GM13976 (cell line): ENCODE measurements around the gene CPPED1.

ENCODE experiments used
- DNase-seq: peaks from one replicate; pipeline ENCODE4 v3.0.0; 2012; ENCODE audit warnings: low spot score
- in situ Hi-C: fragments of 300-500 bp; cut with MboI; formaldehyde crosslinking; loops from one replicate; pipeline ENCODE4 v1.12.0; 2022; ENCODE audit warnings: low sequenced_read_pairs, mixed read lengths, inconsistent platforms; ENCODE audit not compliant: unreplicated experiment
- TF ChIP-seq, protein P1 (sequence below): IDR thresholded peaks from 2 replicates; pipeline ENCODE4 v1.5.1; 2012; ENCODE audit warnings: borderline replicate concordance, mild to moderate bottlenecking; ENCODE audit not compliant: insufficient read depth; ENCODE audit errors: extremely low read depth, missing control alignments, control extremely low read depth

CPPED1 gene

DNA sequence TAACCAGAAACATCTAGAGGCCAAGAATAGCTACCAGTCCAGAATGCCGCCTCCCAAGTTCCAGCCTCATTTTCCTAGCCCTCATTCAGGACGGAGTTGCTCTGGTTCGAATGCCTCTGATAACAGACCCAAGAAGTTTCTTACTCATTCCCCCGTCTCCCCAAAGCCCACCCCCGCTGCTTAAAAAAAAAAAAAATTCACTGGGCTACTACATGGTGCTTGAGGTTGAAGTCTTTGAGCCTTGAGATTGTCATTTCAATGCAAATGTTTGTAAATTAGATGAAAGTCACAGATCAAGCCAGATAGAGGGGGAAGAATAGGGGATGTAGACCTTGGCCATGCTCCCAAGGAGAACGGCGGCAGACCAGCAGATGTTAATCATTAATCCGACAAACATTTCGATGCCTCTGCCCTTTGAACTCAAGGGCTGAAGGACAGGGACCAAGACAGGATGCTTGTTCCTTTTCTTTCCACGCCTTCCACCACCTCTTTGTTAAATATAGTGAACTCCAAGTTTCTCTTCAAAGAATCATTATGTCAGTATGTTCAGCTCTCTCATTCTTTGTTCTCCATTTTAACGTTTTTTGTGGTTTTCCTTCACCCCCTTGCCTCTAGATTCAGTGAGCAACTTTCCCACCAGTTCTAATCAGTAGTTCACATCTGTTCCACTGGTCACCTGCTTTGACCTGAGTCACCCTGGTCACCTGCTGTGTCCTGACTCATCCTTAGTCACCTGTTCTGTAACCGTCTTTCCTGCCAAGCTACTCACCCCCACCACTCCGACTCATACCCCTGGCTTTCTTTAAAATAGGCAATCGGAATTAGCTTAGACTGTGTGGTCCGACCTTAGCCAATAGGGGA is 190.3 kb downstream of the CPPED1 start:
- DNase-seq: no peak
- TF ChIP-seq, protein P1, sequence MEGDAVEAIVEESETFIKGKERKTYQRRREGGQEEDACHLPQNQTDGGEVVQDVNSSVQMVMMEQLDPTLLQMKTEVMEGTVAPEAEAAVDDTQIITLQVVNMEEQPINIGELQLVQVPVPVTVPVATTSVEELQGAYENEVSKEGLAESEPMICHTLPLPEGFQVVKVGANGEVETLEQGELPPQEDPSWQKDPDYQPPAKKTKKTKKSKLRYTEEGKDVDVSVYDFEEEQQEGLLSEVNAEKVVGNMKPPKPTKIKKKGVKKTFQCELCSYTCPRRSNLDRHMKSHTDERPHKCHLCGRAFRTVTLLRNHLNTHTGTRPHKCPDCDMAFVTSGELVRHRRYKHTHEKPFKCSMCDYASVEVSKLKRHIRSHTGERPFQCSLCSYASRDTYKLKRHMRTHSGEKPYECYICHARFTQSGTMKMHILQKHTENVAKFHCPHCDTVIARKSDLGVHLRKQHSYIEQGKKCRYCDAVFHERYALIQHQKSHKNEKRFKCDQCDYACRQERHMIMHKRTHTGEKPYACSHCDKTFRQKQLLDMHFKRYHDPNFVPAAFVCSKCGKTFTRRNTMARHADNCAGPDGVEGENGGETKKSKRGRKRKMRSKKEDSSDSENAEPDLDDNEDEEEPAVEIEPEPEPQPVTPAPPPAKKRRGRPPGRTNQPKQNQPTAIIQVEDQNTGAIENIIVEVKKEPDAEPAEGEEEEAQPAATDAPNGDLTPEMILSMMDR: no peak
- in situ Hi-C loops: no loop called here

GRCh38 chr16:12612598-12613101 is 191.0 kb downstream of the CPPED1 start:
- no peak for DNase-seq
- in situ Hi-C loops: no loop called here
- TF ChIP-seq, protein P1: no peak

GRCh38 chr16:12611916-12612597 is 191.6 kb downstream of the CPPED1 start:
- no peak for DNase-seq
- in situ Hi-C loops: no loop called here
- TF ChIP-seq, protein P1: no peak

- DNase-seq: no peak
- TF ChIP-seq, protein P1: no peak
- in situ Hi-C loops: no loop called here
These were observed 192.6 kb downstream of the CPPED1 start for GRCh38 chr16:12611006-12611477.

GRCh38 chr16:12609937-12610699 is 193.6 kb downstream of the CPPED1 start:
- TF ChIP-seq, protein P1: no peak
- in situ Hi-C loops: no loop called here
- DNase-seq: no peak
